ENCODE measurements around the gene RGS3. TPM values are rescaled to one million over a fixed set of nuclear protein-coding genes. Genes with fewer than 3 reads are reported as not detected.
A peak's percentile ranks its signal among the peaks of the same experiment; 100 is the strongest.

RGS3 gene
- total and polyA plus RNA-seq, 10 of the 15 experiments (the other 5 are each of a cell fraction or from before 2014, with no cell fraction given) = 2.9 to 138 (median 28.8) TPM

DNA sequence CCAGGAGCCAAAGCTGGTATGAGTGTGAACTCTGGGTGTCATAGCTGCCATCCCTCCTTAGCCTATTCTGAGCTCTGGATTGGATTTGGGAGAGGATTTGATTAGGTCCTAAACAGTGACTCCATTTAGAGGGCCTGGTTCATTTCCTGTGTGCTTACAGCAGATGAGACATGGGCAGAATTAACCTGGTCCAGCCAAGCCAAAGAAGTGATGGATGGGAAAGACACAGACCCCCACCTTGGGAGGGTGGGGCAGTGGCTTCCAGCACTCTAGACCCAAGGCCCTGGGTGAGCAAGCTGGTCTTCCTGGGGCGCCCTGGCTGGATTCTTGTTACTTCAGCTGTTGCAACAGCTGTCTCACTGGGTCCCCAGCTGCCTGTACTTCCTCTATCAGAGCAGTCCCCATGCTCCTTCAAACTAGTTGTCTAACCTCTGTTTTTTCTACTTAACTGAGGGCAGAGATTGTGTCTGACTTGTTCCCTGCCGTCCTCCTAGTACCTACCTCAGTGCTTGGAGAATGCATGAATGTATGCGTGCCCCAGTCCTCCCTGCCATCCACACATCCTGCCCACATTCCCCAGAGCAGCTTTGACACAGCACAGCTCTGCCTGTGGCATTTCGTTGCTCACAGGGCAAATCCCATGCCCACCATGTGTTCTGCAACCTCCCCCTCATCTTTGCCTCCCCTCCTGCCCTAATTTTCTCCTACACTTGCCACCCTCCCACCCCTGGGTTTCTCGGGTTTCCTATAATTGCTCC is 115.9 kb downstream of the RGS3 start (continued):
- TF ChIP-seq SUPT20H (IDR thresholded peaks at IDR 0.05; ENCODE audit: borderline replicate concordance, control insufficient read depth, low read depth, low read length) (no peak), ZNF217 (IDR thresholded peaks at IDR 0.05) (no peak), MYC (IDR thresholded peaks at IDR 0.05; ENCODE audit: insufficient read depth, insufficient read length, insufficient replicate concordance, low read length, severe bottlenecking) (no peak), TARDBP (IDR thresholded peaks at IDR 0.05; ENCODE audit: borderline replicate concordance) (no peak; the same call in 1 of the 2 replicates), SMC3 (IDR thresholded peaks at IDR 0.05; ENCODE audit: borderline replicate concordance, low read length) (no peak), YY1 (IDR thresholded peaks at IDR 0.05; ENCODE audit: low read depth, low read length) (no peak), CBX3 (IDR thresholded peaks at IDR 0.05; ENCODE audit: borderline replicate concordance, low read depth) (no peak), ZBTB11 (CRISPR knock-in tag; IDR thresholded peaks at IDR 0.05) (no peak), CEBPB (IDR thresholded peaks at IDR 0.05; ENCODE audit: borderline replicate concordance in 1 of 2, low read depth in 2 of 2, low read length in 2 of 2) (no peak), MYB (IDR thresholded peaks at IDR 0.05; ENCODE audit: borderline replicate concordance, low read depth, low read length) (no peak), TCF7 (IDR thresholded peaks at IDR 0.05; ENCODE audit: borderline replicate concordance) (no peak), NRF1 (conservative IDR thresholded peaks at IDR 0.05; ENCODE audit: low read depth, low read length) (no peak), EED (IDR thresholded peaks at IDR 0.05; ENCODE audit: low read depth) (no peak), NKRF (conservative IDR thresholded peaks at IDR 0.05) (no peak), KAT2A (conservative IDR thresholded peaks at IDR 0.05; ENCODE audit: control insufficient read depth, low read depth, low read length) (no peak), FOXM1 (IDR thresholded peaks at IDR 0.05; ENCODE audit: low read depth, low read length) (no peak), NR2F1 (conservative IDR thresholded peaks at IDR 0.05) (no peak), MEF2B (IDR thresholded peaks at IDR 0.05; ENCODE audit: partially characterized antibody, poor library complexity, severe bottlenecking) (no peak), IKZF1 (conservative IDR thresholded peaks at IDR 0.05) (peak; percentile 26; the same call in 1 of the 2 replicates), EZH2 (IDR thresholded peaks at IDR 0.05; ENCODE audit: borderline replicate concordance, control insufficient read depth, low read depth, low read length) (no peak), CBFB (IDR thresholded peaks at IDR 0.05; ENCODE audit: low read depth) (no peak; the same call in 1 of the 2 replicates)

Measured in GM12878 (cell line).